Measurements from ENCODE around the gene MTHFR. TPM values are rescaled to one million over a fixed set of nuclear protein-coding genes. Genes with fewer than 3 reads are reported as not detected.

Gene MTHFR
- total RNA-seq, 1 donor from 2014 or later, result 13.0 TPM

DNA sequence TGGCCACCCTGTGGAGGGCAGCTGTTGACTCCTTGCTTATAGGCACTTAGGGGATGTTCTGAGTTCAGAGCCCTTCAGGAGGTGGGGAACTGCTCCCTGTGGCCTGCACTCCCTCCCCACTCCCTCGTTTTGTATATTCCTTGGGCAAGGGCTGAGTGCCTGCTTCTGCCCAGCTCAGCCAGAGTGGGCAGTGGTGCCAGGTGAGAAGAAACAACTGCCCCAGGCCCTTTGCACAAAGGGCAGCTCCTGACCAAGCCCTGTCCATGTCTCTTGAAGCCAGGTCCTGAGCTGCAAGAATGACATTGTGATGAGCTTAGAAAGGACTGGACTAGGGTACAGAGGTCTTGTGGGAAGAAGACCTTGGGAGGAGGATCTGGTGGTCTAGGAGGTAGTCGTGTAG is 67.7 kb downstream of the MTHFR start:
- Mint-ChIP-seq H3K4me3 (ENCODE audit: unreplicated experiment) (peak overlapping the region; percentile 35), H3K4me1 (ENCODE audit: low read depth, unreplicated experiment) (peaks cover 10% of the 10 kb centered on the region), H3K27me3 (ENCODE audit: low read depth, unreplicated experiment) (peaks cover 3% of the 10 kb centered on the region), H3K36me3 (ENCODE audit: low read depth, unreplicated experiment) (peaks cover 3% of the 10 kb centered on the region), H3K27ac (ENCODE audit: unreplicated experiment) (no peak overlapping the region), H3K9me3 (ENCODE audit: unreplicated experiment) (no peaks in the 10 kb centered on the region)
- Histone ChIP-seq H3K27ac (ENCODE audit: low read depth, low read length) (no peak overlapping the region), H3K4me2 (ENCODE audit: low read length) (no peak overlapping the region), H4K20me1 (ENCODE audit: insufficient read depth, low read length) (peaks cover 9% of the 10 kb centered on the region), H3K9me3 (ENCODE audit: insufficient read depth, low read depth, low read length) (no peaks in the 10 kb centered on the region), H3K9ac (ENCODE audit: low read length) (no peak overlapping the region), H3K4me3 (ENCODE audit: insufficient read depth, low read depth, low read length) (no peak overlapping the region), H2AFZ (ENCODE audit: low read depth, low read length) (no peak overlapping the region), H3K4me1 (ENCODE audit: insufficient read depth, low read length) (peaks cover 18% of the 10 kb centered on the region), H3K79me2 (ENCODE audit: insufficient read depth, low read length) (peaks cover 2% of the 10 kb centered on the region), H3K36me3 (ENCODE audit: insufficient read depth, low read length) (no peaks in the 10 kb centered on the region), H3K27me3 (ENCODE audit: insufficient read depth, low read length) (no peaks in the 10 kb centered on the region)
- TF ChIP-seq, protein P1, sequence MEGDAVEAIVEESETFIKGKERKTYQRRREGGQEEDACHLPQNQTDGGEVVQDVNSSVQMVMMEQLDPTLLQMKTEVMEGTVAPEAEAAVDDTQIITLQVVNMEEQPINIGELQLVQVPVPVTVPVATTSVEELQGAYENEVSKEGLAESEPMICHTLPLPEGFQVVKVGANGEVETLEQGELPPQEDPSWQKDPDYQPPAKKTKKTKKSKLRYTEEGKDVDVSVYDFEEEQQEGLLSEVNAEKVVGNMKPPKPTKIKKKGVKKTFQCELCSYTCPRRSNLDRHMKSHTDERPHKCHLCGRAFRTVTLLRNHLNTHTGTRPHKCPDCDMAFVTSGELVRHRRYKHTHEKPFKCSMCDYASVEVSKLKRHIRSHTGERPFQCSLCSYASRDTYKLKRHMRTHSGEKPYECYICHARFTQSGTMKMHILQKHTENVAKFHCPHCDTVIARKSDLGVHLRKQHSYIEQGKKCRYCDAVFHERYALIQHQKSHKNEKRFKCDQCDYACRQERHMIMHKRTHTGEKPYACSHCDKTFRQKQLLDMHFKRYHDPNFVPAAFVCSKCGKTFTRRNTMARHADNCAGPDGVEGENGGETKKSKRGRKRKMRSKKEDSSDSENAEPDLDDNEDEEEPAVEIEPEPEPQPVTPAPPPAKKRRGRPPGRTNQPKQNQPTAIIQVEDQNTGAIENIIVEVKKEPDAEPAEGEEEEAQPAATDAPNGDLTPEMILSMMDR (IDR thresholded peaks at IDR 0.05; ENCODE audit: insufficient read depth, low read depth, low read length), result no peak
- no peak for TF ChIP-seq EZH2 (IDR thresholded peaks at IDR 0.05; ENCODE audit: insufficient read depth, low read length)
- DNase-seq (ENCODE audit: low read depth) (no peak), FAIRE-seq (no peak)

DNA sequence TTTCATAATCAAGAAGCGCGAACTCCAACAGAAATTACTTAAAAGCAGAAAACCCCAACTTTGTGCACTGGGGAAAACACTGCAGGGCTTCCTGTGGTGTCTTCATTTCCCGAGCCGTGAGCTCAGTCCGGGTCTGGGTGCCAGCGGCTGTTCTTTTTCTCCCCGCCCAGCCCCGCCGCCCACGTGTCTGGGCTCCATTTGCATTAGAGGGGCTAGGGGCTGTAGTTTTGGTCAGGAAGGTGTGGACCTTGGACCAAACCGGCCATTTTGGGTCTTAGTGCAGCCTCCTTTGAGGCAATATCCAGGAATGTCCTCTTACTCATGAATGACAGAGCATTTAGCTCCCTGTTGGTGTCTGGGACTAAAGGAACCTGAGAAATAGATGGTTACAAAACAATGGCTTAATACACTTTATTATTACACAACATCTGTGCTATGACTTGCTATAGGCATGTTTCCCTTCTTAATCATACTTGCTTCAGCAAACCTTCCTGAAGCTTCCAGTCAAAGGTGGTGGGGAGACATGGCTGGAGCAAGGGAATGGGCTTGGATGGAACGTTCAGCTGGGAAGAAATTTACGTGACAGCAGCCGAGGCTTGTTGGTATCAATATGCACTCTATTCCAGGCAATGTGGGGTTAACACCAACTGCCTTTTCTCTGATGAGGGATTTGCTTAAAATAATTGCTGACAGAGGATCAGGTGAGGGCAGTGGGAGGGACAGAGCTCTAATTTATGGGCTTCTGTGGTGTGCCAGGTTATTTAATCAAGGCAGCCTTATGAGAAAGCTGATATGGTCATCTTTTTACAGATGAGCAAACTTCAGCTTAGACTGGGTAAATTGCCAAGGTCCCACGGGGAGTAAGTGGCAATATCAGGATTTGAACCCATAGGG is 68.8 kb downstream of the MTHFR start:
- peaks cover 14% of the 10 kb centered on the region for H3K4me1 Mint-ChIP-seq (ENCODE audit: low read depth, unreplicated experiment)
- peak overlapping the region; percentile 89 for H3K4me3 Mint-ChIP-seq (ENCODE audit: unreplicated experiment)
- Histone ChIP-seq H3K9ac (ENCODE audit: low read length) (peak overlapping the region; percentile 85), H3K27ac (ENCODE audit: low read depth, low read length) (peak overlapping the region; percentile 80), H3K4me2 (ENCODE audit: low read length) (peak overlapping the region; percentile 94), H4K20me1 (ENCODE audit: insufficient read depth, low read length) (peaks cover 1% of the 10 kb centered on the region), H3K79me2 (ENCODE audit: insufficient read depth, low read length) (peaks cover 2% of the 10 kb centered on the region), H3K36me3 (ENCODE audit: insufficient read depth, low read length) (no peaks in the 10 kb centered on the region), H2AFZ (ENCODE audit: low read depth, low read length) (peak overlapping the region; percentile 93), H3K27me3 (ENCODE audit: insufficient read depth, low read length) (no peaks in the 10 kb centered on the region), H3K4me3 (ENCODE audit: insufficient read depth, low read depth, low read length) (peak overlapping the region; percentile 81), H3K9me3 (ENCODE audit: insufficient read depth, low read depth, low read length) (no peaks in the 10 kb centered on the region), H3K4me1 (ENCODE audit: insufficient read depth, low read length) (peaks cover 23% of the 10 kb centered on the region)
- H3K9me3 Mint-ChIP-seq (ENCODE audit: unreplicated experiment), result no peaks in the 10 kb centered on the region
- FAIRE-seq (no peak), DNase-seq (ENCODE audit: low read depth) (peak; percentile 77)
- peak overlapping the region; percentile 88 for H3K27ac Mint-ChIP-seq (ENCODE audit: unreplicated experiment)
- TF ChIP-seq, protein P1 (IDR thresholded peaks at IDR 0.05; ENCODE audit: insufficient read depth, low read depth, low read length), result no peak
- no peak for TF ChIP-seq EZH2 (IDR thresholded peaks at IDR 0.05; ENCODE audit: insufficient read depth, low read length)
- peaks cover 3% of the 10 kb centered on the region for H3K27me3 Mint-ChIP-seq (ENCODE audit: low read depth, unreplicated experiment)
- peaks cover 3% of the 10 kb centered on the region for H3K36me3 Mint-ChIP-seq (ENCODE audit: low read depth, unreplicated experiment)

Measured in astrocyte (in vitro differentiated cells and primary cell).